GM21367 (cell line): Measurements from ENCODE around the gene SDF2L1.
A peak's percentile ranks its signal among the peaks of the same experiment; 100 is the strongest.
"Not testable (repeated sequence)": the region's sequence is repeated elsewhere in the genome, so short reads cannot be mapped to it uniquely, and the experiment has no call there.

Source experiments
- ATAC-seq: cut with Tn5 transposase; IDR thresholded peaks from one replicate; pipeline ENCODE4 v1.9.1; 2021; ENCODE audit not compliant: unreplicated experiment

SDF2L1 gene

GRCh38 chr22:21641789-21642583 is at the start of gene SDF2L1:
Gene SDF2L1, plus strand, starts transcription at chr22:21642302. Its CDS starts 35 bp downstream, at chr22:21642337.
- ATAC-seq, result peak; percentile 83

- ATAC-seq, result no peak
Observed at GRCh38 chr22:21592422-21592821, 49.7 kb upstream of the SDF2L1 start.

DNA sequence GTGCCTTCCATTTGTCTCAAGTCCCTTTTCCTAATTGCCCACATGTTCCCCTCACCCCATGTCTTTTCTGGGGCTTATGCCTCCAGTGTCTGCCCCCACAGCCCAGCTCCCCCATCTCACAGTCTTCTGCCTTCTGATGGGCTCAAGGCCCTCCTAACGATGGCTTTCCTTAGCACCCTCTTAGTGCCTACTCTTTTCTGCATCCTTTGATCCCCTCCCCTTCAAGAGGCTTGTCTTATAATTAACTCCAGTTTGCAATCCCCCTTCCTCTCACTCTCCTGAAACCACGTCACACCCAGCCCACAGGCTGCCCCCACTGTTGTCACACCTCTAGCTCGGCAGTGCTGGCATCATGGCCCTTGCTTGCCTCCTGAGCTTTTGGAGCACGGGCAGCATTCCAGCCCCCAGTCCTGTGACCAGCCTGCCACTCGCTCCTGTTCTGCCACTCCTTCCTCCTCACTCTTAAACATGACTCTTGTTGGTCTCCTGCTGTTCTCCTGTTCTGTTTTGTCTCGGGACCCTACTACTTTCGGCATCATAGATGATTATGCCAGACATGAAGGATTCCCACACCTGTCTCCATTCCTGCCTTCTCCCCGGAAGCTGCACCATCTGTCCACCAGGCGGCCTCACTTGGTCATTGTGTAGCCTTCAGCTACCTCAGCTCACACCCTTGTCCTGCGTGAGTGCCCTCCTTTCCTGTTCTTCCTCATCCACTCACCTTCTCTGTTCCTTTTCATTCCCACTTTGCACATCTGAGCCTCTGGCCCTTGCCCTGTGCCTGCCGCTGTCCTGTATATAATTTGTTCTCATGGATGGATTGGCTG is 48.5 kb upstream of the SDF2L1 start:
- ATAC-seq, result no peak

DNA sequence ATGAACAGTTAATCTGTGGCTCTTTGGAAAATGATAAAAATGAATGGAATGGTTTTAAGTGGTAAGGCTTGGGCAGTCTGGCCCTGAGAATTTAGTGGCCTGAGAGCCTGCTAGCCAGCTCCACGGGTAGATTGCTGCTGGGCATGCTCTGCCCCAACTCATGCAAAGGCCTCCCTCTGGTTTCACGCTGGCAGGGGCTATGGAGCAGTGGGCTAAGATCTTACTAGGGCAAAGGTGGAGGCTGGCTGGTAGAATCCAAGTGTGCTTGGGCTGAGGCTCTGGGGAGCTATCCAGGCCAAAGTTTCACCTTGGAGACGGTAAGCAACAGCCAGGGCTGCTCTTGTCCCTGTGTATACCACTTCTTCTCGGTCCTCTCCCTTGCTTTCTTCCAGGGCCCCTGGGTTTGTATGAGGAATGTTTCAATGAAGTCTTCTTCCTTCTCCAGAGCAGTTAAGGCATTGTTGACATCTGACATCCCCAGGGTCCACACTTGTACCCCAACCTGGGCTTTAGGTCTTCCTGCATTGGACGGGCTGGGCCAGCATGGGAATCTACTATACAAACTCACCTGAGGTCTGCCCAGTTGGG is 47.1 kb upstream of the SDF2L1 start:
- no peak for ATAC-seq

DNA sequence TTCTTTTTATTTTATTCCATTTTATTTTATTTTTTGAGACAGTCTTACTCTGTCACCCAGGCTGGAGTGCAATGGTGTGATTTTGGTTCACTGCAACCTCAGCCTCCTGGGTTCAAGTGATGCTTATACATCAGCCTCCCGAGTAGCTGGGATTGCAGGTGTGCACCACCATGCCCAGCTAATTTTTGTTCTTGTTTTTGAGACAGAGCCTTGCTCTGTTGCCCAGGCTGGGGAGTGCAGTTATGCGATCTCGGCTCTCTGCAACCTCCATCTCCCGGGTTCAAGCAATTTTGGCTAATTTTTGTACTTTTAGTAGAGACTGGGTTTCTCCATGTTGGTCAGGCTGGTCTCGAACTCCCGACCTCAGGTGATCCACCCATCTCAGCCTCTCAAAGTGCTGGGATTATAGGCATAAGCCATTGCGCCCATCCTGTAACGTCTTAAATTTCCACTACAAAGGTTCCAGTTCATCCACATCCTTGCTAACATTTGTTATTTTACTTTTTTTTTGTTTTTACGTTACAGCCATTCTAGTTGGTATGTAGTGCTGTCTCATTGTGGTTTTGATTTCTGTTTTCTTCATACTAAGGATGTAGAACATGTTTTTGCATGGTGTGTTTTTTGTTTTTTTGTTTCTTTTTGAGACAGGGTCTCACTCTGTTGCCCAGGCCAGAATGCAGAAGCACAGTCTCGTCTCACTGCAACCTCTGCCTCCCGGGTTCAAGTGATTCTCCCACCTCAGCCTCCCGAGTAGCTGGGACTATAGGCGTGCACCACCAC is 45.6 kb upstream of the SDF2L1 start:
- ATAC-seq, result not testable (repeated sequence)

- ATAC-seq, result no peak
Observed at GRCh38 chr22:21598302-21598701, 43.8 kb upstream of the SDF2L1 start.

GRCh38 chr22:21599053-21599893 is 42.8 kb upstream of the SDF2L1 start:
- no peak for ATAC-seq

DNA sequence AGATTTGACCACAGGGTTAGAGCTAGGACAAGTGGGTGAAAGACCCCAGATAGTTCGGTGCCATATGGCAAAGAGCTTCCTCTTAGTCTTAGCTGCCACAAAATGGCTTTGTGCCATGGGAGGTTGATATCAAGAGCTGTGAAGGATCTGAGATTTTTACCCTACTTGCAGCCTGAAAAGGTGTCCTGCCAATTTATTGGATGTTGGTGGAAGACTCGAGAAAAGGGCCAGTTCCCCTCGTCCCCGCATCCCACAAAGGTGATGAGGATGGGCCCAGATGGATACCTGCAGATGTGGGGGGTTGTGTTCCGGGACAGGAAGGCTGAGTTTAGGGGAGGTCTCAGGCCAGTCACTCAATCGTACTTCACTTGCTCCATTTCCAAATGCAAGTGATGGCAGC is 39.5 kb upstream of the SDF2L1 start:
- no peak for ATAC-seq

DNA sequence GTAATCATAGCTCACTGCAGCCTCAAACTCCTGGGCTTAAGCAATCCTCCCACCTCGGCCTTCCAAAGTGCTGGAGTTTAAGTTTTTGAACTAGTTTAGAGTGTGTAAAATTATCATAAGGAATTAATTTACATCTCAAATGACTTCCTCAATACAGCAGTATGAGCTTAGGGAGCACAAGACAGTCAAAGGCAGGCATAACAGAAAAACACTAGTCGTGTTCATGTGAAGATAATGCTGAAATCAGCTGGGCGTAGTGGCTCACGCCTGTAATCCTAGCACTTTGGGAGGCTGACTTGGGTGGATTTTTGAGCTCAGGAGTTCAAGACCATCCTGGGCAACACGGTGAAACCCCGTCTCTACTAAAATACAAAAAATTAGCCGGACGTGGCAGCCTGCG is 38.1 kb upstream of the SDF2L1 start:
- ATAC-seq, result no peak

DNA sequence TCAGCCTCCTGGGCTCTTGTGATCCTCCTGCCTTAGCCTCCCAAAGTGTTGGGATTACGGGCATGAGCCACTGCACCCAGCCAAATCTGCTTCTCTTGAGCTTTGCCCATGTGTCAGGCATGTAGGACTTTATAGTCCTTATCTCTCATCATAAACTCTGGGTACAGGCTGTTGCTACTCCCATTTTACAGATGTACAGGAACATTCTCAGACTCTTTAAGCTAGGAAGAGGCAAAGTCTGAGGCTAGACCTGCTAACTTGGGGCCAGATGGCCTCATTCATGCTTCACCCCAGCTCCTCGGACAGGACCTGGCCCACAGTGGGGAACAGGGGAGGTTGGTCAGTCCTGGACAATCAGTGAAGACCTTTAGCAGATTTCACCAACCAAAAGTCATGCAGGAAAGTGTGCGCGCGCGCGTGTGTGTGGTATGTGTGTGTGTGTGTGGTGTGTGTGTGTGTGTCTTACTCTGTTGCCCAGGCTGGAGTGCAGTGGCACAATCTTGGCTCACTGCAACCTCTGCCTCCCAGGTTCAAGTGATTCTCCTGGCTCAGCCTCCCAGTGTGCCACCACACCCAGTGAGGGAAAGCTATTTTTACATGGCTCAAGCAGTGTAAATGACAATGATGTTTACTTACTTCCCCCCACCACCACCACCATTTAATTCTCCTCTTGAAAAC is 36.1 kb upstream of the SDF2L1 start:
- no peak for ATAC-seq

- ATAC-seq, result no peak
Observed at GRCh38 chr22:21606775-21607174, 35.3 kb upstream of the SDF2L1 start.

GRCh38 chr22:21609556-21610157 is 32.4 kb upstream of the SDF2L1 start:
- ATAC-seq, result not testable (repeated sequence)

- no peak for ATAC-seq
Observed at GRCh38 chr22:21611210-21611977, 30.7 kb upstream of the SDF2L1 start.

GRCh38 chr22:21612858-21613257 is 29.2 kb upstream of the SDF2L1 start:
- ATAC-seq, result no peak

DNA sequence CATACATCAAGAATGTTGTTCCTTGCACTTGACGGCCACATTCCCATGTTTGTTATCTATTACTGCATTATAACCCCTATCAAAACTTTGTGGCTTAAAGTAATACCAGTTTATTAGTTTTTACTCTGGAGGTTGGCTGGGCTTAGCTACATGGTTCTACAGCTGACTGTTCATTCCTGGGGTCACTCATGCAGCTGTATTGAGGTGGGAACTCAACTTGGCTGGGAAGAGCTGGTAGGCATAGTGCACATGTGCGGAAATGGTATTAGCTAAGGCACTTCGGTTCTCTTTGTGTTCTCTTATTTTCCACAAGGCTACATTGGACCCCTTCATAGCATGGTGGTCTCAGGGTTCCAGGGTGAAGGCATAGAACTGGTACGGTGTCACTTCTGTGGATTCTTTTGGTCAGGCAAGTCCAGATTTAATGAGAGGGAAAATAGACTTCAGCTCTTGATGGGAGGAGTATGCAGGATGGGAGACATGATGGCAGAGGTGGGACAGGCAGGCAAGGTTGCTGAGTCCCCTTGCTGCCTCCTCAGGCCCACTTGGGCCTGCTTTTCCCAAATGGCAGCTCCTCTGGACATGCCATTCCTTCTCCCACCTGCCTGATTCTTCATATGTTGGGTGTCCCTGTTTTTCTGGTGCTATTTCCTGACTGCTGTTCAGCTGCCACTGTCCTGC is 28.4 kb upstream of the SDF2L1 start:
- no peak for ATAC-seq

DNA sequence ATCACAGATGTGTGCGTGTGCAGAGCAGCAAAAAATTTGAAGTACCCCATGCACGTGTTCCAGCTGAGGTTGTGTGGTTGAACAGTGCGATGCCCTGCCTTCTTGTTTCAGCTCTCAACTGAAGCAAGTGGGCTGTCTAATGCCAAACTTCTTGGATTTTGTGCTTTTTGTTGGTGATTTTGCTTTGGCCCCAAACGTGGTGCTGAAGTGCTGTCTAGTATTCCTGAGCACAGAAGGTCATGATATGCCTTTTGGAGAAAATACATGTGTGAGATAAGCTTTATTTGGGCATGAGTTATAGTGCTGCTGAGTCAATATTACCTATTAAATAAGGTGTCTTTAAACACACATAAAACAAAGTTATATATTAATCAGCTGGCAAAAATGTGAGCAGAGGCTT is 26.4 kb upstream of the SDF2L1 start:
- ATAC-seq, result no peak

GRCh38 chr22:21617337-21617736 is 24.8 kb upstream of the SDF2L1 start:
- not testable (repeated sequence) for ATAC-seq

- ATAC-seq, result no peak
Observed at GRCh38 chr22:21621025-21621424, 21.1 kb upstream of the SDF2L1 start.
